GM19468 (cell line): ENCODE data around the gene TIMELESS.
"Not testable (repeated sequence)": the region's sequence is repeated elsewhere in the genome, so short reads cannot be mapped to it uniquely, and the experiment has no call there.

Source experiments
- ATAC-seq: cut with Tn5 transposase; IDR thresholded peaks from one replicate; pipeline ENCODE4 v1.9.1; 2021; ENCODE audit warnings: mild to moderate bottlenecking, moderate library complexity, moderate number of reproducible peaks; ENCODE audit not compliant: unreplicated experiment; ENCODE audit errors: extremely low read depth

The TIMELESS gene

GRCh38 chr12:56469007-56469930 lies 20.0 kb upstream of the TIMELESS start:
- no peak for ATAC-seq

GRCh38 chr12:56468216-56469006 lies 19.2 kb upstream of the TIMELESS start, which contains the start of gene SPRYD4:
Gene SPRYD4, plus strand, starts transcription at chr12:56468578. Its CDS starts 14 bp downstream, at chr12:56468592.
- peak; percentile 53 for ATAC-seq

- ATAC-seq = no peak
Observed at GRCh38 chr12:56462565-56462964, 13.3 kb upstream of the TIMELESS start.

- ATAC-seq = no peak
Observed at GRCh38 chr12:56461235-56462159, 12.3 kb upstream of the TIMELESS start.

- no peak for ATAC-seq
Observed at GRCh38 chr12:56457817-56458216, 8.6 kb upstream of the TIMELESS start.

- no peak for ATAC-seq
Observed at GRCh38 chr12:56454557-56454956, 5.3 kb upstream of the TIMELESS start, which contains the start of gene MIP. Gene MIP, minus strand, starts transcription at chr12:56454657. Its CDS starts 44 bp downstream, at chr12:56454613.

GRCh38 chr12:56451147-56451546 lies 1.9 kb upstream of the TIMELESS start:
- ATAC-seq = no peak

GRCh38 chr12:56450241-56450640 lies 1.0 kb upstream of the TIMELESS start:
- no peak for ATAC-seq

- ATAC-seq = no peak
Observed at GRCh38 chr12:56449622-56449984, 377 bp upstream of the TIMELESS start.

GRCh38 chr12:56443208-56443607 lies 6.0 kb downstream of the TIMELESS start:
- not testable (repeated sequence) for ATAC-seq

GRCh38 chr12:56437430-56438176 lies 11.6 kb downstream of the TIMELESS start:
- ATAC-seq = no peak

- no peak for ATAC-seq
Observed at GRCh38 chr12:56434828-56435227, 14.4 kb downstream of the TIMELESS start.

GRCh38 chr12:56431850-56432249 lies 17.4 kb downstream of the TIMELESS start:
- no peak for ATAC-seq

GRCh38 chr12:56431288-56431687 lies 17.9 kb downstream of the TIMELESS start:
- ATAC-seq = no peak

GRCh38 chr12:56425940-56426438 lies 23.2 kb downstream of the TIMELESS start:
- no peak for ATAC-seq

- ATAC-seq = no peak
Observed at GRCh38 chr12:56425193-56425592, 24.0 kb downstream of the TIMELESS start.

GRCh38 chr12:56420411-56420810 lies 28.8 kb downstream of the TIMELESS start:
- no peak for ATAC-seq

- no peak for ATAC-seq
Observed at GRCh38 chr12:56417739-56418138, 31.5 kb downstream of the TIMELESS start.

GRCh38 chr12:56414401-56414800 lies 34.8 kb downstream of the TIMELESS start:
- no peak for ATAC-seq
